ENCODE data around the gene GPI. TPM values are rescaled to one million over a fixed set of nuclear protein-coding genes. Genes with fewer than 3 reads are reported as not detected.

The GPI gene
- 222 and 223 TPM in 2 replicates for total RNA-seq

- TF ChIP-seq CTCF (IDR thresholded peaks at IDR 0.05; ENCODE audit: insufficient read depth, low read length, poor library complexity, severe bottlenecking), result no peak
- no peak for DNase-seq (ENCODE audit: low read depth)
- peaks cover 6% of the 10 kb centered on the region for H3K36me3 ChIP-seq (ENCODE audit: control insufficient read depth, insufficient read depth, low read length)
- H3K27me3 ChIP-seq (ENCODE audit: control insufficient read depth, insufficient read depth, low read length), result no peaks in the 10 kb centered on the region
- H3K4me3 ChIP-seq (ENCODE audit: low read depth, low read length), result peak within 1 kb of the TSS; percentile 70
Observed at GRCh38 chr19:34364830-34365462, at the start of gene GPI. TSS of gene GPI (plus strand) at chr19:34365196. CDS start at chr19:34365267, 71 bp downstream.

- Histone ChIP-seq H3K27me3 (ENCODE audit: control insufficient read depth, insufficient read depth, low read length) (no peaks in the 10 kb centered on the region), H3K4me3 (ENCODE audit: low read depth, low read length) (no peak overlapping the region), H3K36me3 (ENCODE audit: control insufficient read depth, insufficient read depth, low read length) (no peaks in the 10 kb centered on the region)
- no peak for DNase-seq (ENCODE audit: low read depth)
- TF ChIP-seq CTCF (IDR thresholded peaks at IDR 0.05; ENCODE audit: insufficient read depth, low read length, poor library complexity, severe bottlenecking), result no peak
Observed at GRCh38 chr19:34316247-34316646, 48.7 kb upstream of the GPI start.

GRCh38 chr19:34316741-34317301 lies 48.2 kb upstream of the GPI start:
- no peak for DNase-seq (ENCODE audit: low read depth)
- no peaks in the 10 kb centered on the region for H3K36me3 ChIP-seq (ENCODE audit: control insufficient read depth, insufficient read depth, low read length)
- H3K27me3 ChIP-seq (ENCODE audit: control insufficient read depth, insufficient read depth, low read length), result no peaks in the 10 kb centered on the region
- TF ChIP-seq CTCF (IDR thresholded peaks at IDR 0.05; ENCODE audit: insufficient read depth, low read length, poor library complexity, severe bottlenecking), result no peak
- no peak overlapping the region for H3K4me3 ChIP-seq (ENCODE audit: low read depth, low read length)

GRCh38 chr19:34317311-34317927 lies 47.6 kb upstream of the GPI start:
- peak; percentile 78 for DNase-seq (ENCODE audit: low read depth)
- Histone ChIP-seq H3K4me3 (ENCODE audit: low read depth, low read length) (no peak overlapping the region), H3K36me3 (ENCODE audit: control insufficient read depth, insufficient read depth, low read length) (no peaks in the 10 kb centered on the region), H3K27me3 (ENCODE audit: control insufficient read depth, insufficient read depth, low read length) (no peaks in the 10 kb centered on the region)
- TF ChIP-seq CTCF (IDR thresholded peaks at IDR 0.05; ENCODE audit: insufficient read depth, low read length, poor library complexity, severe bottlenecking), result no peak

- no peaks in the 10 kb centered on the region for H3K36me3 ChIP-seq (ENCODE audit: control insufficient read depth, insufficient read depth, low read length)
- TF ChIP-seq CTCF (IDR thresholded peaks at IDR 0.05; ENCODE audit: insufficient read depth, low read length, poor library complexity, severe bottlenecking), result no peak
- H3K4me3 ChIP-seq (ENCODE audit: low read depth, low read length), result no peak overlapping the region
- no peaks in the 10 kb centered on the region for H3K27me3 ChIP-seq (ENCODE audit: control insufficient read depth, insufficient read depth, low read length)
- no peak for DNase-seq (ENCODE audit: low read depth)
Observed at GRCh38 chr19:34319230-34319585, 45.8 kb upstream of the GPI start.
